Measurements from ENCODE around the gene IDNK. TPM values are rescaled to one million over a fixed set of nuclear protein-coding genes. Genes with fewer than 3 reads are reported as not detected.

IDNK gene
- total RNA-seq, 1 experiment from 2014 or later: 4.6 TPM

GRCh38 chr9:83662933-83663332 is 40.0 kb downstream of the IDNK start:
- no peaks in the 10 kb centered on the region for H3K9me3 ChIP-seq
- H3K27me3 ChIP-seq: no peaks in the 10 kb centered on the region
- no peak overlapping the region for H3K4me3 ChIP-seq
- DNase-seq: no peak
- peaks cover 54% of the 10 kb centered on the region for H3K36me3 ChIP-seq

DNA sequence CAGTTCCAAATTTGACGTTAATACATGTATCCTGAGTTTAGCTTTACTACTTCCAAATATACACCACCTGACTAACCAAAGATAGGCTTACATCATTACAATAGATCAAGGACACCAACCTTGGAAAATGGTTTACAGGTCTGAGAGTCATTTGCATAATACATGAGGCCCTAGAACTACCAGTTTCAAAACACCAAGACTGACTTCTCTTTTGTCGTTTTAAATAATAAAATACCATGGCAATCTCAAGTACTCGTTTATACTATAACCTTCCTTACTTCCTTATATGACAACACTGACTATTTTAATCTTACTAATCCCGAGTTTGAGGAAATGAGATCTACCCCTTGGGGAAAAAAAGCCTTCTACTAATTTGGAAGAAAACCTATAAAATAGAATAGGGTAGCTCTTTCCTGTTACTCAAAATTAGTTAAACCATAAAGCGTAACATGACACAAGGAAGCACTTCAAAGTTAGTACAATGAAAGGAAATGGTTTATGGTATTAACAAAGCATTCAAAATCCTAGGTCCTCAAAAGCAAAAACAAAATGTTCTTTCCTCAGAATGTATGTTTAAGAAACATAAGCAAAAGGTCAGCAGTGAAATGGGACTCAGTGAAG is 42.7 kb downstream of the IDNK start:
- Histone ChIP-seq H3K36me3 (peaks cover 43% of the 10 kb centered on the region), H3K27me3 (no peaks in the 10 kb centered on the region), H3K9me3 (no peaks in the 10 kb centered on the region), H3K4me3 (no peak overlapping the region)
- no peak for DNase-seq

DNA sequence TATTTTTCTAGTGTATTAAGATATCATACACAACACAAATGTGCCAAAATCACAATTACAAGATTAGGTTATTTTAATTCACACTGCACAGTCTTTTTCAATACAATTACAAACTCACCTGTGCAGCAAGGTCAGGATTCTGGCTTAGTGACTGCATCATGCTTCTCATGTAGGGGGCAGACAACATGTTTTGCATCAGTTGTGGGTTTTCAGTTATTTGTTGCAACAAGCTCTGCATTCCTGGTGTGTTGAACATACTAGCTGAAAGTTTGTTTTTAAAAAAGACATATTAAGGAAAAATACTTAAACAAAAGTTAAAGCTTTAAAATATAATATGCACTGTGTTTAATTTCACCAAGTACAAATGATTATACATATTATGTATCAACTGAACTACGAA is 46.1 kb downstream of the IDNK start:
- Histone ChIP-seq H3K36me3 (peaks cover 37% of the 10 kb centered on the region), H3K4me3 (no peak overlapping the region), H3K27me3 (no peaks in the 10 kb centered on the region), H3K9me3 (no peaks in the 10 kb centered on the region)
- no peak for DNase-seq

- Histone ChIP-seq H3K9me3 (no peaks in the 10 kb centered on the region), H3K4me3 (no peak overlapping the region), H3K27me3 (no peaks in the 10 kb centered on the region), H3K36me3 (peaks cover 45% of the 10 kb centered on the region)
- DNase-seq: no peak
These were observed 47.4 kb downstream of the IDNK start for GRCh38 chr9:83670381-83670780.

GRCh38 chr9:83671451-83671850 is 48.5 kb downstream of the IDNK start:
- Histone ChIP-seq H3K27me3 (no peaks in the 10 kb centered on the region), H3K9me3 (no peaks in the 10 kb centered on the region), H3K36me3 (peaks cover 43% of the 10 kb centered on the region), H3K4me3 (no peak overlapping the region)
- no peak for DNase-seq

- DNase-seq: no peak
- no peaks in the 10 kb centered on the region for H3K27me3 ChIP-seq
- H3K4me3 ChIP-seq: no peak overlapping the region
- peaks cover 47% of the 10 kb centered on the region for H3K36me3 ChIP-seq
- H3K9me3 ChIP-seq: no peaks in the 10 kb centered on the region
These were observed 52.5 kb downstream of the IDNK start for GRCh38 chr9:83675466-83675865.

DNA sequence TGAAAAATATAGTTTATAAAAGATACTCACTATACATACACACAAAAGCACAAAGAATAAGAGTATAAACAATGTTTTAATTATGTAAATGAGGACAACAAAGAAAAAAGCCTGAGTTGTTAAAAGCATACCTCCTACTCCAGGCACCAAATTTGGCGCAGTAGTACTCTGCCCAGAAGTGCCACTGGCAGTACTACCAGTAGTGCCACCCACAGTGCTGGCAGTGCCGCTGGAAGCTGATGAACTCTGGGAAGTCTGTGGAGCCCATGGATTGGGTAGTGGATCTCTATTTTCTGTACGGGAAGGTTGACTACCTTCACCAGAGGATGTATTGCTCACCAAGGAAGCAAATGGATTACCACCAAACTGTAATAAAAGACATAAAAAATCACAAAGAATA is 54.7 kb downstream of the IDNK start:
- H3K36me3 ChIP-seq: peaks cover 45% of the 10 kb centered on the region
- no peak for DNase-seq
- no peaks in the 10 kb centered on the region for H3K27me3 ChIP-seq
- H3K9me3 ChIP-seq: no peaks in the 10 kb centered on the region
- H3K4me3 ChIP-seq: no peak overlapping the region

GRCh38 chr9:83680233-83680632 is 57.3 kb downstream of the IDNK start:
- Histone ChIP-seq H3K27me3 (no peaks in the 10 kb centered on the region), H3K9me3 (no peaks in the 10 kb centered on the region), H3K4me3 (no peak overlapping the region), H3K36me3 (peaks cover 34% of the 10 kb centered on the region)
- DNase-seq: no peak

- Histone ChIP-seq H3K27me3 (no peaks in the 10 kb centered on the region), H3K36me3 (peaks cover 27% of the 10 kb centered on the region), H3K9me3 (no peaks in the 10 kb centered on the region), H3K4me3 (no peak overlapping the region)
- DNase-seq: no peak
These were observed 58.5 kb downstream of the IDNK start for GRCh38 chr9:83681490-83681889.

DNA sequence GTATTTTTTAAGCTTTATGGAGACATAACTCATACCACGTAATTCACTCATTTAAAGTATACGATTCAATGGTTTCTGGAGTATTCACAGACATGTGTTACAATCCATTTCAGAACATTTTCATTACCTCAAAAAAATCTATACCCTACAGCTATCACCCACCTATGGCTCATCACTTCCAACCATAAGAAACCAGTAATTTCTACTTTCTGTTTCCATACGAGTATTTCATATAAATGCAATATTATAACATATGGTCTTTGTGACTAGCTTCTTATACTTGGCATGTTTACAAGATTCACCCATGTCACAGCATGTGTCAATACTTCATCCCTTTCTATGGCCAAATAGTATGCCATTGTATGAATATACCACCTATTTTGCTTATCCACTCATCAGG is 66.0 kb downstream of the IDNK start:
- DNase-seq: no peak
- H3K9me3 ChIP-seq: no peaks in the 10 kb centered on the region
- H3K36me3 ChIP-seq: no peaks in the 10 kb centered on the region; the same call in 1 of the 2 replicates

GRCh38 chr9:83691492-83691891 is 68.5 kb downstream of the IDNK start:
- Histone ChIP-seq H3K4me3 (no peak overlapping the region), H3K36me3 (no peaks in the 10 kb centered on the region; the same call in 1 of the 2 replicates), H3K27me3 (no peaks in the 10 kb centered on the region), H3K9me3 (no peaks in the 10 kb centered on the region)
- DNase-seq: no peak

More for the DNA sequence above, 66.0 kb downstream of the IDNK start:
- Histone ChIP-seq H3K4me3 (no peak overlapping the region), H3K27me3 (no peaks in the 10 kb centered on the region)

Other genes with a start within 250 kb of the IDNK start
- gene FRMD3, start 84.7 kb upstream of the IDNK start, total RNA-seq (2014; rRNA removed; shearing (Covaris generic); ENCODE audit: low replicate concordance): 1.1 TPM in 1 of 2 replicates, not detected in the other
- 77.3 and 105 TPM in 2 replicates for gene UBQLN1, start 84.8 kb downstream of the IDNK start, total RNA-seq (2014; rRNA removed; shearing (Covaris generic); ENCODE audit: low replicate concordance)
- gene GKAP1, start 194.6 kb downstream of the IDNK start, total RNA-seq (2014; rRNA removed; shearing (Covaris generic); ENCODE audit: low replicate concordance): 0.86 and 18.1 TPM in 2 replicates

All from MG63 (cell line).